Measurements from ENCODE around the gene PLD3. TPM values are rescaled to one million over a fixed set of nuclear protein-coding genes. Genes with fewer than 3 reads are reported as not detected.

The PLD3 gene
- total and polyA plus RNA-seq, 2 experiments from 2014 or later: 181 to 490 TPM

DNA sequence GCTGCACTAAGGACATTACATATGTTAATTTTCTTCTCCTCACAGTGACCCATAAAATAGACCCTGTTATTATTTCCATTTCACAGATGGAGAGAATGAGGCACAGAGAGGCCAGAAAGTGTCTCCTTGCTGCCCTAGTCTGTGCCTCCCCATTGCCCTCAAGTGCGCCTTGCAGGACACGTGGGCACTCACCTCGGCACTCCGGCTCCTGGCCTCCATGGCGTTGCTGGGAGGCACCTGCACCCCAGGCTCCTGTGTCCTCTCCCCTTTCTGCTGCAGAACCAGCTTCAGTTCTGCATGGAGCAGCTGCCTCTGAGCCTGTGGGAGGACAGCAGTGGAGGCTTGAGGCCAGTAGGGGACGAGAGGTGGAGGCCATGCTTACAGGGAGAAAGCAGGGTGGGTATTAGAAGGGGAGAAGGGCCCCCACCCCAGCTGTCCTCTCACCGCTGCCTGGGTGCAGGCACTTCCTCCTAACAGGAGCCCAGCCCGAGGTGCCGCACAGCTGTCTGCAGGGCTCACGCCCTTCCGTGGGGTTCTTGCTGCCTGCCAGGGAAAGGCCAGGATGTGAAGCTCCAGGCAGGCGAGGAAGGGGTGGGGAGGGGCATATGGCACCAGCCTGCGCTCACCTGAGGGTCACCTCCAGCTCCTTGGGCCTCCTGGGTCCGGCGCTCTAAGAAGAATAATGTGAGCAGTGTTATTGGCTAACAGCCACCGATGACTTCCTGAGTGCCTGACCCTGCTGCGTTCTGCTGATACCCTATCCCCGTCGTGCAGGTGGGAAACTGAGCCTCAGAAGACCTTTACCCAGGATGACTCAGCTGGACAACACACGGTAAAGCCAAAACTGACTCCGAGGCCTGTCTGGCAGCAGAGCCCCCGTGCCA, 59.5 kb downstream of the PLD3 start:
- no peak for ATAC-seq
- no peak for DNase-seq (ENCODE audit: low spot score)

More for the DNA sequence above, 59.5 kb downstream of the PLD3 start:
- Histone ChIP-seq H3F3A (replicated peaks; ENCODE audit: low read depth) (0 out of 2 replicates have a peak, but pooled peaks cover 7% of the 10 kb centered on the region), H2AFZ (no peak overlapping the region), H4K20me1 (replicated peaks; ENCODE audit: insufficient read depth) (no peaks in the 10 kb centered on the region), H3K4me3 (no peak overlapping the region), H3K9me2 (ENCODE audit: insufficient read depth) (no peaks in the 10 kb centered on the region), H3K4me2 (no peak overlapping the region), H3K27me3 (ENCODE audit: insufficient read depth) (no peaks in the 10 kb centered on the region), H3K36me3 (ENCODE audit: insufficient read depth) (no peaks in the 10 kb centered on the region), H3K27ac (ENCODE audit: low read depth) (no peak overlapping the region), H3K79me2 (replicated peaks; ENCODE audit: insufficient read depth) (no peaks in the 10 kb centered on the region), H3K4me1 (ENCODE audit: insufficient read depth) (peaks cover 22% of the 10 kb centered on the region)
- peaks cover 34% of the 10 kb centered on the region for H3K4me1 Mint-ChIP-seq
- H3K9me3 Mint-ChIP-seq: no peaks in the 10 kb centered on the region
- H3K27me3 Mint-ChIP-seq (ENCODE audit: insufficient read depth, low read depth, poor library complexity): peaks cover 7% of the 10 kb centered on the region
- no peak overlapping the region for H3K4me3 Mint-ChIP-seq
- no peak overlapping the region for H3K27ac Mint-ChIP-seq
- TF ChIP-seq STAT1 (IDR thresholded peaks at IDR 0.05; ENCODE audit: unreplicated experiment) (no peak), EZH2 (IDR thresholded peaks at IDR 0.05; ENCODE audit: low read depth, unreplicated experiment) (no peak), NANOG (IDR thresholded peaks at IDR 0.05; ENCODE audit: borderline replicate concordance) (no peak), ZNF114 (CRISPR knock-in tag; IDR thresholded peaks at IDR 0.05) (no peak), EZH2phosphoT487 (IDR thresholded peaks at IDR 0.05; ENCODE audit: unreplicated experiment) (no peak), JUNB (IDR thresholded peaks at IDR 0.05; ENCODE audit: unreplicated experiment) (no peak), CREB1 (CRISPR knock-in tag; IDR thresholded peaks at IDR 0.05; ENCODE audit: low read depth) (no peak), POLR2AphosphoS5 (IDR thresholded peaks at IDR 0.05; ENCODE audit: low read depth) (no peak), ZNF331 (CRISPR knock-in tag; IDR thresholded peaks at IDR 0.05; ENCODE audit: low read depth) (no peak)
- TF ChIP-seq, protein P1, sequence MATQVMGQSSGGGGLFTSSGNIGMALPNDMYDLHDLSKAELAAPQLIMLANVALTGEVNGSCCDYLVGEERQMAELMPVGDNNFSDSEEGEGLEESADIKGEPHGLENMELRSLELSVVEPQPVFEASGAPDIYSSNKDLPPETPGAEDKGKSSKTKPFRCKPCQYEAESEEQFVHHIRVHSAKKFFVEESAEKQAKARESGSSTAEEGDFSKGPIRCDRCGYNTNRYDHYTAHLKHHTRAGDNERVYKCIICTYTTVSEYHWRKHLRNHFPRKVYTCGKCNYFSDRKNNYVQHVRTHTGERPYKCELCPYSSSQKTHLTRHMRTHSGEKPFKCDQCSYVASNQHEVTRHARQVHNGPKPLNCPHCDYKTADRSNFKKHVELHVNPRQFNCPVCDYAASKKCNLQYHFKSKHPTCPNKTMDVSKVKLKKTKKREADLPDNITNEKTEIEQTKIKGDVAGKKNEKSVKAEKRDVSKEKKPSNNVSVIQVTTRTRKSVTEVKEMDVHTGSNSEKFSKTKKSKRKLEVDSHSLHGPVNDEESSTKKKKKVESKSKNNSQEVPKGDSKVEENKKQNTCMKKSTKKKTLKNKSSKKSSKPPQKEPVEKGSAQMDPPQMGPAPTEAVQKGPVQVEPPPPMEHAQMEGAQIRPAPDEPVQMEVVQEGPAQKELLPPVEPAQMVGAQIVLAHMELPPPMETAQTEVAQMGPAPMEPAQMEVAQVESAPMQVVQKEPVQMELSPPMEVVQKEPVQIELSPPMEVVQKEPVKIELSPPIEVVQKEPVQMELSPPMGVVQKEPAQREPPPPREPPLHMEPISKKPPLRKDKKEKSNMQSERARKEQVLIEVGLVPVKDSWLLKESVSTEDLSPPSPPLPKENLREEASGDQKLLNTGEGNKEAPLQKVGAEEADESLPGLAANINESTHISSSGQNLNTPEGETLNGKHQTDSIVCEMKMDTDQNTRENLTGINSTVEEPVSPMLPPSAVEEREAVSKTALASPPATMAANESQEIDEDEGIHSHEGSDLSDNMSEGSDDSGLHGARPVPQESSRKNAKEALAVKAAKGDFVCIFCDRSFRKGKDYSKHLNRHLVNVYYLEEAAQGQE (IDR thresholded peaks at IDR 0.05; ENCODE audit: unreplicated experiment): no peak
- TF ChIP-seq, protein P2, sequence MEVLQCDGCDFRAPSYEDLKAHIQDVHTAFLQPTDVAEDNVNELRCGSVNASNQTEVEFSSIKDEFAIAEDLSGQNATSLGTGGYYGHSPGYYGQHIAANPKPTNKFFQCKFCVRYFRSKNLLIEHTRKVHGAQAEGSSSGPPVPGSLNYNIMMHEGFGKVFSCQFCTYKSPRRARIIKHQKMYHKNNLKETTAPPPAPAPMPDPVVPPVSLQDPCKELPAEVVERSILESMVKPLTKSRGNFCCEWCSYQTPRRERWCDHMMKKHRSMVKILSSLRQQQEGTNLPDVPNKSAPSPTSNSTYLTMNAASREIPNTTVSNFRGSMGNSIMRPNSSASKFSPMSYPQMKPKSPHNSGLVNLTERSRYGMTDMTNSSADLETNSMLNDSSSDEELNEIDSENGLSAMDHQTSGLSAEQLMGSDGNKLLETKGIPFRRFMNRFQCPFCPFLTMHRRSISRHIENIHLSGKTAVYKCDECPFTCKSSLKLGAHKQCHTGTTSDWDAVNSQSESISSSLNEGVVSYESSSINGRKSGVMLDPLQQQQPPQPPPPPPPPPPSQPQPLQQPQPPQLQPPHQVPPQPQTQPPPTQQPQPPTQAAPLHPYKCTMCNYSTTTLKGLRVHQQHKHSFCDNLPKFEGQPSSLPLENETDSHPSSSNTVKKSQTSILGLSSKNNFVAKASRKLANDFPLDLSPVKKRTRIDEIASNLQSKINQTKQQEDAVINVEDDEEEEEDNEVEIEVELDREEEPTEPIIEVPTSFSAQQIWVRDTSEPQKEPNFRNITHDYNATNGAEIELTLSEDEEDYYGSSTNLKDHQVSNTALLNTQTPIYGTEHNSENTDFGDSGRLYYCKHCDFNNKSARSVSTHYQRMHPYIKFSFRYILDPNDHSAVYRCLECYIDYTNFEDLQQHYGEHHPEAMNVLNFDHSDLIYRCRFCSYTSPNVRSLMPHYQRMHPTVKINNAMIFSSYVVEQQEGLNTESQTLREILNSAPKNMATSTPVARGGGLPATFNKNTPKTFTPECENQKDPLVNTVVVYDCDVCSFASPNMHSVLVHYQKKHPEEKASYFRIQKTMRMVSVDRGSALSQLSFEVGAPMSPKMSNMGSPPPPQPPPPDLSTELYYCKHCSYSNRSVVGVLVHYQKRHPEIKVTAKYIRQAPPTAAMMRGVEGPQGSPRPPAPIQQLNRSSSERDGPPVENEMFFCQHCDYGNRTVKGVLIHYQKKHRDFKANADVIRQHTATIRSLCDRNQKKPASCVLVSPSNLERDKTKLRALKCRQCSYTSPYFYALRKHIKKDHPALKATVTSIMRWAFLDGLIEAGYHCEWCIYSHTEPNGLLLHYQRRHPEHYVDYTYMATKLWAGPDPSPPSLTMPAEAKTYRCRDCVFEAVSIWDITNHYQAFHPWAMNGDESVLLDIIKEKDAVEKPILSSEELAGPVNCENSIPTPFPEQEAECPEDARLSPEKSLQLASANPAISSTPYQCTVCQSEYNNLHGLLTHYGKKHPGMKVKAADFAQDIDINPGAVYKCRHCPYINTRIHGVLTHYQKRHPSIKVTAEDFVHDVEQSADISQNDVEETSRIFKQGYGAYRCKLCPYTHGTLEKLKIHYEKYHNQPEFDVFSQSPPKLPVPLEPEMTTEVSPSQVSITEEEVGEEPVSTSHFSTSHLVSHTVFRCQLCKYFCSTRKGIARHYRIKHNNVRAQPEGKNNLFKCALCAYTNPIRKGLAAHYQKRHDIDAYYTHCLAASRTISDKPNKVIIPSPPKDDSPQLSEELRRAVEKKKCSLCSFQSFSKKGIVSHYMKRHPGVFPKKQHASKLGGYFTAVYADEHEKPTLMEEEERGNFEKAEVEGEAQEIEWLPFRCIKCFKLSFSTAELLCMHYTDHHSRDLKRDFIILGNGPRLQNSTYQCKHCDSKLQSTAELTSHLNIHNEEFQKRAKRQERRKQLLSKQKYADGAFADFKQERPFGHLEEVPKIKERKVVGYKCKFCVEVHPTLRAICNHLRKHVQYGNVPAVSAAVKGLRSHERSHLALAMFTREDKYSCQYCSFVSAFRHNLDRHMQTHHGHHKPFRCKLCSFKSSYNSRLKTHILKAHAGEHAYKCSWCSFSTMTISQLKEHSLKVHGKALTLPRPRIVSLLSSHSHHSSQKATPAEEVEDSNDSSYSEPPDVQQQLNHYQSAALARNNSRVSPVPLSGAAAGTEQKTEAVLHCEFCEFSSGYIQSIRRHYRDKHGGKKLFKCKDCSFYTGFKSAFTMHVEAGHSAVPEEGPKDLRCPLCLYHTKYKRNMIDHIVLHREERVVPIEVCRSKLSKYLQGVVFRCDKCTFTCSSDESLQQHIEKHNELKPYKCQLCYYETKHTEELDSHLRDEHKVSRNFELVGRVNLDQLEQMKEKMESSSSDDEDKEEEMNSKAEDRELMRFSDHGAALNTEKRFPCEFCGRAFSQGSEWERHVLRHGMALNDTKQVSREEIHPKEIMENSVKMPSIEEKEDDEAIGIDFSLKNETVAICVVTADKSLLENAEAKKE (CRISPR knock-in tag; IDR thresholded peaks at IDR 0.05): no peak
- TF ChIP-seq, protein P3, sequence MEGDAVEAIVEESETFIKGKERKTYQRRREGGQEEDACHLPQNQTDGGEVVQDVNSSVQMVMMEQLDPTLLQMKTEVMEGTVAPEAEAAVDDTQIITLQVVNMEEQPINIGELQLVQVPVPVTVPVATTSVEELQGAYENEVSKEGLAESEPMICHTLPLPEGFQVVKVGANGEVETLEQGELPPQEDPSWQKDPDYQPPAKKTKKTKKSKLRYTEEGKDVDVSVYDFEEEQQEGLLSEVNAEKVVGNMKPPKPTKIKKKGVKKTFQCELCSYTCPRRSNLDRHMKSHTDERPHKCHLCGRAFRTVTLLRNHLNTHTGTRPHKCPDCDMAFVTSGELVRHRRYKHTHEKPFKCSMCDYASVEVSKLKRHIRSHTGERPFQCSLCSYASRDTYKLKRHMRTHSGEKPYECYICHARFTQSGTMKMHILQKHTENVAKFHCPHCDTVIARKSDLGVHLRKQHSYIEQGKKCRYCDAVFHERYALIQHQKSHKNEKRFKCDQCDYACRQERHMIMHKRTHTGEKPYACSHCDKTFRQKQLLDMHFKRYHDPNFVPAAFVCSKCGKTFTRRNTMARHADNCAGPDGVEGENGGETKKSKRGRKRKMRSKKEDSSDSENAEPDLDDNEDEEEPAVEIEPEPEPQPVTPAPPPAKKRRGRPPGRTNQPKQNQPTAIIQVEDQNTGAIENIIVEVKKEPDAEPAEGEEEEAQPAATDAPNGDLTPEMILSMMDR (conservative IDR thresholded peaks at IDR 0.05; ENCODE audit: low read depth in 2 of 2): no peak
- TF ChIP-seq, protein P4, sequence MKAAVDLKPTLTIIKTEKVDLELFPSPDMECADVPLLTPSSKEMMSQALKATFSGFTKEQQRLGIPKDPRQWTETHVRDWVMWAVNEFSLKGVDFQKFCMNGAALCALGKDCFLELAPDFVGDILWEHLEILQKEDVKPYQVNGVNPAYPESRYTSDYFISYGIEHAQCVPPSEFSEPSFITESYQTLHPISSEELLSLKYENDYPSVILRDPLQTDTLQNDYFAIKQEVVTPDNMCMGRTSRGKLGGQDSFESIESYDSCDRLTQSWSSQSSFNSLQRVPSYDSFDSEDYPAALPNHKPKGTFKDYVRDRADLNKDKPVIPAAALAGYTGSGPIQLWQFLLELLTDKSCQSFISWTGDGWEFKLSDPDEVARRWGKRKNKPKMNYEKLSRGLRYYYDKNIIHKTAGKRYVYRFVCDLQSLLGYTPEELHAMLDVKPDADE (IDR thresholded peaks at IDR 0.05): no peak
- peaks cover 2% of the 10 kb centered on the region; the same call in 1 of the 3 replicates for H3K36me3 Mint-ChIP-seq (ENCODE audit: low read depth)
